ENCODE results near the gene TUT1.

Gene TUT1

DNA sequence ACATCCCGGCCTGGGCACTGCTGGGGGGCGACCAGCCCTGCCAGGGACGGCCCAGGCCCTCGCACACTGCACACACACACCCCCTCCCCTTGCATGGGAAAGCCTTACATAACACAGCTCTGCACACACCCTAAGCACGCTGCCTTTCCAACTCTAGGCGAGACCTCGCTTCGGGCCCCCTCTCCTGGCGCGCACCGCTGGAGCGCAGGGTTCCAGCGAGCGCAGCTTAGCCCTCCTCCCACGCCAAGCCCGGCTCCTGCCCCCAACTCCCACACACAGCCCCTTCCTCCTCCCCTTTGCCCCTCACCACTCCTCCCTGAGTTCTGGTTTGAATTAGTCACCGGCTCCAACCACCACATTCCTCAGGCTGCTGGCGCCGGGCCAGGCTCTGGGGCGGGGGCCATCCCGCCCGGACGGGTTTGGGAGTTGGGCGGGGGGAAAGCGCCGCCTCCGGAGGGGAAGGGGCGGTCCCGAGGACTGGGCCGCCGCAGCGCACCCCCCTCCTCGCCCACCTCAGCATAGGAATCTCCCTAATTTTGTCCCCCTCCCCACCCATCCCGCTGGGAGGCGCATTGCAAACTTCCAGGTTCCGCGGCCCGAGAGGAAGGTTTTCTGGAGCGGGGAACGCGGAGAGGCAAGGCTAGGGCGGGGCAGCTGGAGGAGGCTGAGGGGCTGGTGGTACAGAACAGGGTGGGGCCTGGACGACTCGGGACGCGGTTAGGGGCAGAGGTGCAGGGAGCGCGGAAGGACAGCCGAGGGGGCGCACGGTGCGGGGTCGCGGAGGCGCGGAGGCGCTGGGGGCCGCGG, 45.7 kb downstream of the TUT1 start:
- peak; percentile 82 for DNase-seq (ENCODE audit: low read depth)
- H3K4me3 ChIP-seq (ENCODE audit: low read depth, low read length) = peak overlapping the region; percentile 97

DNA sequence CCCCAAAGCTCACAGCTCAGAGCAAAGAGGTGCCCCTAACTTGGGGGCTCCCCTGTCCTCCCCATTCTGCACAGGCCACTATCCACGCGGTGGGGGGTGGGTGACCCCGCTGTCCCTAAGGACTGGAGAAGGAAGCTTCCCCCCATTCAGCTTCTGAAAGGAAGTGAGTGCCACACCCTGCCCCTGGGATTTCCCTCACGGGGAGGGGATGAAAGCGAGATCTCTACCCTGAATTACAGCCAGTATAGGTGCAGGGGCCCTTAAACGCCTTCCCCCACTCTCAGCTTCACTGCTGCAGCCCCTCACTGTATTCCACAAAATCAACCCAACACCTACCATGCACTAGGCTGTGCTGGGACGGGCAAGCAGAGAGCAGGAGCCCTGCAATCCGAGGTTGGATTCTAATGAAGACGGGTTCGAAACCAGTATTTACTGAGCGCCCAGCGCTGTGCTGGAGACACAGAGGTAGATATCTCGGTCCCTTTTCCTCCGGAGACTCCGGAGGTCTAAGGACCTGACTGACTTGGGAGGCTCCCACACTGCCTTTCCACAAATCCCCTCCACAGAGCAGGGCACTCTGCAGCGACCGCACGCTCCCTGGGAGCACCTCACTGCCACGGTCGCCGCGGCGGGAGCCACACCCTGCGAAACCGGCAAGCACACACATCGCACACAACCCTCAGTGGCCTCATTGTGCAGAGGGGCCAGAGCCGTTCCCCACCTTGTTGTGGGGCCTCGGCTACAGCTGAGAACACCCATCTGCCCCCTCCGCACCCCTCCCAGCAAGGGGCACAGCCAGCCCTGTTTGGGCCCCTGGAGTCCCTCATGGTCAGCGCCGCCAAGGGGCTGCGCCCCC, 46.5 kb downstream of the TUT1 start:
- H3K4me3 ChIP-seq (ENCODE audit: low read depth, low read length) = peak overlapping the region; percentile 97
- no peak for DNase-seq (ENCODE audit: low read depth)

DNA sequence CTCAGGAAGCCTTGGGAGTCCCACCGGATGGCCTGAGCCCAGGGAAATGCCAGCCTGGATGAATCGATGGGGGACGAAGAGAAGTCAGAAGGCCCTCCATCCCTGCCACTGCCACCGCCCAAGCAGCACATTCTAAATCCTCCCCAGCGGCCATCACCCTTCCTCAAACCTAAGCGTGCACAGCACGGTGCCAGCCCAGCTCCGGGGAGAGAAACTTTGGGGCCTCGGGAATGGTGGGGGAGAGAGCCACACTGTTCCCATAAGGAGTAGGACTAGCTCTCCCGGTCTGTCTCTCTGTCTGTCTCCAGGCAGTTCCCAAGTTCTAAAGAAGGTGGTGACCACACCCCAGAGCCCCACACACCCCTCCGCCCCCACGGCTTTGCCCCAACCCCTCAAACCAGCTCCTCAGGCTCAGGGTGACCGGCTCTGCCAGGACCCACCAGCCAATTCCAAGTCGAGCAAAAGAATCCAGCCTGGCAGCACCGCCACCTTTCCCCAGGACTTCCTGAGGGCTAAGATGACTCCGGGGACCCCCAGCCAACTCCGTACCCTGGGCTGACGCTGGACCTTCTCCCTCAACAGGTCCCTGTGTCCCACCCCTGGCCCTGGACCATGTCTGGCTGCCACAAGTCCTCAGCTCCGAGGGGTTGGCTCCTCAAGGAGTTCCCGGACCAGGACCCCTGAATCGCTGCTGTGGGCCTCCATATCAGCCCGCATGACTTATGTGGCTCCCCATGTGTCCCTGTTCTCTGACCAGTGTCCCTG, 47.5 kb downstream of the TUT1 start:
- H3K4me3 ChIP-seq (ENCODE audit: low read depth, low read length) = peak overlapping the region; percentile 97
- DNase-seq (ENCODE audit: low read depth) = no peak

DNA sequence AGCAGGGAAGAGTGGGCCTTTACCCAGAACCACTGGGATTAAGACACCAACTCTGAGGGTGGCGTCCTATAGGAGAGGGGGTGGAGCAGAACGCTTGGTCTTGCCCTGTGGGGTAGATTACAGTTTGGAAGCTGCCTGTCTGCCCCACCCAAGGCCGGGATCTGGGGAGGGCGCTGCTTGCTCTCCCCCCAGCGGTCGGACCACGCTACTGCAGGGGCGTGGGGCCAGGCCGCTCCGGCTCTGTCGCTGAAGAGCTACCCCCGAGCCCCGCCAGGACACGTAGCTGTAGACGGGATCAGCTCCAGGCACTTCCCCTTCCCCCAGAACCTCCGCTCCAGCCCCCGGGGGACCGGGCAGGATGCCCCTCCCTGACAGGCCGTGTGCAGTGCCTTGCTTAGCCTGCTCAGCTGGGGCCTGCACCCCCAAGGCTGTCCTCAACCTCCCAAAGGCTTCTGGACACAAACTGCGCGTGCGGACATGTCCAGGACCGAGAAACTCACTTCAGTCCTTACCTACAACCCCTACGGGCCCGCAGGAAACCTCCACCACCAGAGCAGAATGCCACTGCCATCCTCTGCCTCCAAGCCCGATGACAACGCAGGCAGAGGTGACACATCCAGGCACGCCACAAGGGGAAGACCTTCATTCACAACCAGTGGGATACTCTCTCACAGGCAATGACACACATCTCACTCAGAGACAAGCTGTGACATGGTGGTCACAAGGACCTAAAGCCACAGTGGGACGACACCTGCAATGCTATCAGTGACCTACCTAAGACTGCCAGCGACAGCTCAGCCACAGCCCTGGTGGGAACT, 48.4 kb downstream of the TUT1 start:
- H3K4me3 ChIP-seq (ENCODE audit: low read depth, low read length) = peak overlapping the region; percentile 97
- DNase-seq (ENCODE audit: low read depth) = no peak

DNA sequence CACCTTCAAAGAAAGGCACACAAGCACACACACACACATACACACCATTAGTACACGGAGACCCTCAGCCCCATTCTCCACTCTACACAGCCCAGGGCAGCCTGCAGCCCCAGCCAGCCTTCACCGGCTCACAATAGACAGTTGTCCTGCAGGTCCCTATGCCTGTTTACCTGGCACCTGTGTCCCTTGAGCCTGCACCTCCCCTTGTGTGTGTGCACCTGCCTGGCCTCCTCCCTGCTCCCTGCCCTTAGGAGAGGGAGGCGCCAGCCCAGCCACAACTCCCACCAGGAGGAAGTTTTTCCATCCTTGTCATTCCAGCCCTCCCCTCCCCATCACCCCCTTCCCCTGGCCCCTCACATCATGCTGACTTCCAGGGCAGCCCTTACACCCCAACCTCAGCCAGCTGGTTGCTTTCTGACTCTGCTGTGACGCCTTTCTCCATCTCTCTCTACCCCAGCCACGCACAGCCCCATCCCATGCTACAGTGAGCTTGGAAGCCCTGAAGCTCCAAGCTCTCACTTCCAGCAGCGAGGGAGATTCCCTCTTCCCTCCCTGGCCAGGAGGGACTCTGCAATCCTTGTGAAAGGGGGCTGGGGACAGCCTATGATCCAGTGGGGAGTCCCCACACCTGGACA, 49.1 kb downstream of the TUT1 start:
- peak overlapping the region; percentile 97 for H3K4me3 ChIP-seq (ENCODE audit: low read depth, low read length)
- no peak for DNase-seq (ENCODE audit: low read depth)

DNA sequence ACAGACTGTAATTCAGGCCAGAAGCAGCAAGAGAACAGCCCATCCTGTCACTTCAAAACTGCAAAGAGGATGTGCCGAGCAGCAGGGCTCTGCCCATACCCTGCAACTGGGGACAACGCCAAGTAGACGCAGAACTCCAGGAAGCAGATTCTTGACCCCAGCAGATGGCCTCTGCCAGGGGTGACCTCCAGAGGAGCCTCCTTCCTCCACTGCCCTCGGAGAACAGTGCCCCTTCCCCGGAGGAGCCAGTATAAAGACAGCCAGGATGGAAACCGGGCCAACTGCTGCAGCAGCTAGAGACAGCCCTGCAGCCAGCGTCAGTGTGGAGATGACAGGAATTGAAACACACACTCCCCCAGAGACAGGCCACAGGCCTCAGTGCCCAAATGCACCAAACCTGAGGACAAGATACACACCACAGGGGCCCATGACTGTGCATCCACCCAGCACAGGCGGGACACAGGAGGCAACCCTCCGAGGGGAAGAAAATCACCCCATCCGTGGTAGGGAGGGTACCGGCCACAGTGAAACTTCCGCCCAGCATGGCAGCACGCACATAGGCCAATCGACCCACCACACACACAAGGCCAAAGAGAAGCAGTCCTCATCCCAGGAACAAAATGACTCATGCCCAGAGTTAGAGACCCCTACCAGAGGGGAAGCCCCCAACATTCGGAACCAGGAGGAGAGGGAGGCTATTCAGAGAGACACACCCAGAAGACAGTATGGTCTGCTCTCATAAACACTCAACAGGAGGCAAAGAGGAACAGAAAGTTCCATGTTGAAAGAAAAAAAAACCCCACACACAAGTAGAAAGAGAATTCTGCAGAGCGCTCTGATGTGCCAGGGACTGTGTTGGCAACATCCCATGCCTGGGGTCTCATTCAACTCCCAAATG, 50.3 kb downstream of the TUT1 start:
- DNase-seq (ENCODE audit: low read depth) = no peak
- peak overlapping the region; percentile 97 for H3K4me3 ChIP-seq (ENCODE audit: low read depth, low read length)

DNA sequence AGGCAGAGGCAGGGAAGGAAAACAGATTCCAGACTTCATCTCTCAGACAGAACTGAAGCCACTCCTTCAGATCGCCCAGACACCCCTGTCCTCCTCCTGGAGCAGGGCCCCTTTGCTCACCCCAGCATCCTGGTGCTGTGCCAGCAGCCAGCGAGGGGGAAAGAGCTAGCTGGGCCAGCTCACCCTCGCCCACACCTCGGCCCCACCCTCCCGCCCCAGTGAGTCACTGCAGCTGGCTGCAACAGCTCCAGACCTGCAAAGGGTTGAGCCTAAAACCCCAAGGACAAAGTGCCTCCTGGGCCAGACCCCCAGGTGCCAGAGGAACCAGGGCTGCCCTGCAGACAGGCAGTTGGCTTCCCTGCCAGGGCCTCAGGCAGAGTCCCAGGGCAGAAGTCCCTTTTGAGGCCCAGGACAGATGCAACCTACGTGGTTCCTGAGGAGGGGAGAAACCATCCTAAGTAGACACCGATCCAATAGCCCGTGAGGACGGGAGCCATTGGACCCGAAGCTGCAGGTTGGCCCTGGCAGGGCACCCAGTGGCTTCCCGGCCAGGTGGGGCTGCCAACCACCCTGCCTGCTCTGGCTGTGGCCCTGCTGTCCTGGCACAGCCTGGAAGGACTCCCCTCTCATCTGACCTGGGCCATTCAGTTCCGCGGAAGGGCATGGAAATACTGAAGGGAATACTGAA, 51.9 kb downstream of the TUT1 start:
- peak overlapping the region; percentile 35 for H3K4me3 ChIP-seq (ENCODE audit: low read depth, low read length)
- peak; percentile 82 for DNase-seq (ENCODE audit: low read depth)

DNA sequence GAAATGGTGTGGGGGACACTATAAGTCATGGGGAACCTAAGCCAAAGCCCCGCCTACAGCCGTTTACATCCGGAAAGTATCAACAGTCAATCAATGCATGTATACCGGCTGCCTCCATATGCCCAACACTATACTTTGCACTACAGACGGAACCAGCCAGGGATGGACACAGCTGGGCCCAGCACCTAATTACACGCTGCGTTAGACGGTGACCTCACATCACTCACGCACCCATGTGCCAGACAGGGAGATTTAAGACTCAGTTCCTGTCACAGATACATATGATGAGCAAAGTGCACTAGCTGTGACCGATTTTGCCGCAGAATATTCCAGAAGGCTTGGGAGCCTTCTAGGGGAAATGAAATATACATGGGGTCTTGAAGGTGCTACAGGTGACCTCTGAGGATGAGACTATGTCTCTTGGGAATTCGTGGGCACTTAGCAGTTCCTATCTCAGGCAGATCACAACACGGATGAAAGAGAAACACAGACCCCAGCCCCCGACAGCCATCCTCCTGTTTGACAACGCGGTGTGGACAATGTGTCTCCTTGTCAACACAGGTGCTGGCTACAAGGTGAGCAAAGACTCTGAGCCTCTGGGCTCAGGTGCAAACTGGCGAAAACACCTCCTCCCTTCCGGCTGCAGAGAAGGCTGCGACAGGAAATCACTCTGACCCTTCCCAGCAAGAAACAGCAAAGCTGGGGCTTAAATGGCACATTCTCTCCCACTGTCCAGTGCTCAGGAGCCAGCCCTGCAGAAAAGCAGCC, 52.7 kb downstream of the TUT1 start:
- no peak for DNase-seq (ENCODE audit: low read depth)
- H3K4me3 ChIP-seq (ENCODE audit: low read depth, low read length) = peak overlapping the region; percentile 35

DNA sequence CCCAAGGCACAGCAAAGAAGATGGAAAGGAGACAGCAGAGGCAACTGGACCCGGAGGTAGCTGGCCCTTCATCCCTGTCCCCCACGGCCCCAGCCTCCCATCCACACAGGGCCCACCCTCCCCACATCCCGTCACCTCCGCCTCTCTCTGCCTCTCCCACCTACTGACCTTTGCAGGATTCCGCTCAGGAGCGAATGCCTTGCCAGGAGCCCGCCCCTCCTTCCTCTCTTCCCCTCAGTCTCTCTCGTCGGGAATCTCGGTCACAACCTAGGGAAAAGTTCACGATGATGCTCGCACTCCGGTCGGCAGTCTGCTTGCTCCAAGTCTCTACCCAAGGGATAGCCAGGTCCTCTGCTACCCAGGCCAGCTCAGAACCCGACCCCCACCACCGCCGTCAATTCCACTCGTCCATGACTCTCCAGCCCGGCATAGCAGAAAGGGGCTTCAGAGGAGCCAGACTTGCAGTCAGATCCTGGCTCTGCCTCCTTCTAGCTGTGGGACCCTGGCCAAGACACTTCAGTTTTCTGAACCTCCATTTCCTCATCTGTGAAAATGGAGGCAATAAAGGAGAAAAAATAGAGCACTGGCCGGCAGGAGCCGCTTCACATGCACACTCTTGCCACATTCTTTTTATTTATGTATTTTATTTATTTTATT, 54.9 kb downstream of the TUT1 start:
- no peak for DNase-seq (ENCODE audit: low read depth)

DNA sequence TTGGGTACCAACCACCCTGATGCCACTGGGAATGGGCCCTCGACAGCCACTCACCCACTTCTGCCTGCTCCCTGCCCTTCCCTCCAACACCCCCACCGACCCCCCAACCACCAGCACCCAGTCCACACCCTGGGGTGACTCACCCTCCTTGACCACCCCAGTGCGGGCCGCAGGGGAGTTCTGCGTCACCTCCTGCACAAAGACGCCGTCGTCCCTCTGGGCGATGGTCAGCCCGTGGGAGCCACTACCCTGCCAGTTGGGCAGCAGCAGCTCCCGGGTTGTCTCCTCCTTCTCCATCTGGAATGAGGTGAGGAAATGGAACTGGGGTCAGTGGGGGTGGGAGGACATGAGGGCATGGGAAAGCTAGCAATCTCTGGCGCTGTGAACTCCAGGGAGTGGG, 55.5 kb downstream of the TUT1 start:
- DNase-seq (ENCODE audit: low read depth) = no peak
- no peak overlapping the region for H3K4me3 ChIP-seq (ENCODE audit: low read depth, low read length)

More for the DNA sequence above, 54.9 kb downstream of the TUT1 start:
- H3K4me3 ChIP-seq (ENCODE audit: low read depth, low read length) = no peak overlapping the region

DNA sequence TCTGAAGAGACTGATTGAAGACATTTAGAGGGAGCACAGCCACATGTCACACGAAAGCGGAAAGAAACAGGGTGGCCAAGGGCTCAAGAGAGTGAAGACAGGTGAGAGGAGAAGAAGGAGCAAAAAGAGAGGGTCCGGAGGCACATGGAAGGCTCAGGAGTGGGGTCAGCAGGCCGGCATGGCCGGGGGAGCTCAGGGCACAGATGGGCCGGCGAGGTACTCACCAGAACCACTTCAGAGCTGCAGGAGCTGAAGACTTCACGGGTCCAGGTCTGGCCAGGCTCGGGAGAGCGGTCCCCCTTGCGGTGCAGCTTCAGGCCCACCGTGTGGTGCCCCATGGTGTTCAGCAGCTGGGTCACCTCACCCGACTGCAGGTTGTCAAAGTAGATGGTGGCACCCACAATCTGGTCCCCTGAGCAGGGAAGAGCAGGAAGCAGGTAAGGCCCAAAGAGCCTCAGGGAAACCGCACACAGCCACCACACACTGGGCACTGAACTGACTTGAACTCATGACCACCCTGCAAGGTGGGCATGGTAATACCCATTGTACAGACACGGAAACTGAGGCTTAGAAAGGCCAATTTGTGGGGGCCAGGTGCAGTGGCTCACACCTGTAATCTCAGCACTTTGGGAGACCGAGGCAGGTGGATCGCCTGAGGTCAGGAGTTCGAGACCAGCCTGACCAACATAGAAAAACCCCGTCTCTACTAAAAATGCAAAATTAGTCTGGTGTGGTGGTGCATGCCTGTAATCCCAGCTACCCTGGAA, 56.4 kb downstream of the TUT1 start:
- no peak for DNase-seq (ENCODE audit: low read depth)
- H3K4me3 ChIP-seq (ENCODE audit: low read depth, low read length) = no peak overlapping the region

DNA sequence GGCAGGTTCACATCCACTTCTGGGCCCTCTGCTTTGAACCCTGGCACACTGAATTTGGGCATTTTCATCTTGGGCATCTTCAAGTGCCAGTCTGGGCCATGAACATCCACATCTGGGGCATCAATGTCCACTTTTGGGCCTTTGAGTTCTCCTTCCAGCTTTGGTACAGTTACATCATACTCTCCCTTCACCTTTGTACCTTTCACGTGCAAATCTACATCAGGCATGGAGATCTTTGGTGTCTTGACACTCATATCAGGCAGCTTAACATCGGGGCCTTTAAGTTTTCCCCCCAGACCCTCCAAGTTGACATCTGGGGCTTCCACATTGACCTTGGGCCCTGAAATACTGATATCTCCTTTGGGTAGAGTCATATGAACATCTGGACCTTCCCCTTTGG, 59.2 kb downstream of the TUT1 start:
- H3K4me3 ChIP-seq (ENCODE audit: low read depth, low read length) = no peak overlapping the region
- DNase-seq (ENCODE audit: low read depth) = no peak
